Chondrocyte (in vitro differentiated cells): Measurements from ENCODE around the gene OR10G2. TPM values are rescaled to one million over a fixed set of nuclear protein-coding genes. Genes with fewer than 3 reads are reported as not detected.

Experiments
- DNase-seq: peaks from one replicate; pipeline ENCODE4 v3.0.0; 2021; ENCODE audit warnings: mixed read lengths, low spot score
- H3K27ac Mint-ChIP-seq: one replicate; pipeline ENCODE4 v1.8.0; 2021; ENCODE audit warnings: mild to moderate bottlenecking, moderate library complexity, mixed read lengths; ENCODE audit not compliant: unreplicated experiment
- H3K27me3 Mint-ChIP-seq: 2 replicates; pipeline ENCODE4 v1.8.0; 2021; ENCODE audit warnings: low read depth, mixed read lengths
- H3K36me3 Mint-ChIP-seq: 2 replicates; pipeline ENCODE4 v1.8.0; 2021; ENCODE audit warnings: low read depth, mixed read lengths
- H3K4me1 Mint-ChIP-seq: 2 replicates; pipeline ENCODE4 v1.8.0; 2021; ENCODE audit warnings: low read depth, mild to moderate bottlenecking, mixed read lengths
- H3K4me3 Mint-ChIP-seq: one replicate; pipeline ENCODE4 v1.8.0; 2021; ENCODE audit warnings: mild to moderate bottlenecking, moderate library complexity, mixed read lengths; ENCODE audit not compliant: unreplicated experiment
- H3K9me3 Mint-ChIP-seq: 2 replicates; pipeline ENCODE4 v1.8.0; 2021; ENCODE audit warnings: low read depth, mixed read lengths
- CTCF ChIP-seq: fragments of 200-600 bp; sonication (generic); IDR thresholded peaks from 2 replicates; pipeline ENCODE4 v1.5.0; 2021; ENCODE audit warnings: antibody characterized with exemption, mild to moderate bottlenecking, moderate library complexity
- total RNA-seq: library from RNA; stranded (reverse); gene quantifications from 3 replicates; pipeline ENCODE4 v1.2.1, GENCODE V29; 2021

The OR10G2 gene
- total RNA-seq, 1 donor from 2014 or later, result not detected

DNA sequence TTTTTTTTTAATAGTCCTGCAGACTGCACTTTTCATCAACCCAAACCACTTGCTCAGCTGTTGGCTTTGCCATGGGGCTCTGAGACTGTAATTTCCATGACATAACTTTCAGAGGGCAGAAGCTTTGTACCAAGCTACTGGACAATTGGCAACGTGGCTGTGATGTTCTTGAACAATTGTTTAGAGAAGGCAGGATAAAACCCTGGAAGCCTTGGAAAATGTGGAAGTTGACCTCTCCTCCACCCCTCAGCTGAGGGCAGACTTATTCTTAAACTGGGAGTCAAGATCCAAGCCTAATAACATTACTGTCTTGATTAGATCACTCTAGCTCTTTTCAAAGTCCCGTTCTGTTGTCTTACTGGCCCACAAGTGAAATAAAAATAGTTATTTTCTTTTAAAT, 36.6 kb upstream of the OR10G2 start:
- Mint-ChIP-seq H3K27me3 (no peaks in the 10 kb centered on the region), H3K27ac (no peak overlapping the region), H3K4me1 (peaks cover 8% of the 10 kb centered on the region), H3K9me3 (peaks cover 7% of the 10 kb centered on the region), H3K4me3 (no peak overlapping the region), H3K36me3 (no peaks in the 10 kb centered on the region)
- no peak for DNase-seq
- no peak for TF ChIP-seq CTCF

GRCh38 chr14:21669284-21669683, 34.5 kb upstream of the OR10G2 start:
- no peak for DNase-seq
- H3K27me3 Mint-ChIP-seq, result no peaks in the 10 kb centered on the region
- no peak overlapping the region for H3K4me3 Mint-ChIP-seq
- H3K27ac Mint-ChIP-seq, result no peak overlapping the region
- H3K4me1 Mint-ChIP-seq, result peaks cover 8% of the 10 kb centered on the region
- H3K36me3 Mint-ChIP-seq, result no peaks in the 10 kb centered on the region
- TF ChIP-seq CTCF, result no peak
- H3K9me3 Mint-ChIP-seq, result peaks cover 4% of the 10 kb centered on the region

DNA sequence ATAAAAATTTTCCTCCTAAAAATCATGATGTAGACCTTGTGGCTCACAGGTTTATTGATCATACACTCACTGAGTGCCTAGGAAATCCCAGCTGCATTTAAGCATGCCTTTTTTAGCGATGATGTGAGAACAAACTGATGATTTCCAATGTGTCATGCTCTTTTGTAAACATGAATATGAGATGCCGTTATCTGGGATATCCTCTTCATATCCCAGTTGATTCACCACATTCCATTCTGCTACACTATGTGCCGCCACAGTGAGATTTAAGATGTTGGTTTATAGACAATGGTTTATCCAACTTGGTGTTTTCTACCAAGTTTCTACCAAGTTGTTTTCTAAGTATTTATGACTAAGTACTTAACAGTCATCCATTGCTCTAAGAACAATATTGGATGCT, 33.6 kb upstream of the OR10G2 start:
- peaks cover 8% of the 10 kb centered on the region for H3K4me1 Mint-ChIP-seq
- TF ChIP-seq CTCF, result no peak
- no peaks in the 10 kb centered on the region for H3K36me3 Mint-ChIP-seq
- peak overlapping the region; percentile 18 for H3K27ac Mint-ChIP-seq
- DNase-seq, result no peak
- H3K27me3 Mint-ChIP-seq, result no peaks in the 10 kb centered on the region
- H3K9me3 Mint-ChIP-seq, result peaks cover 7% of the 10 kb centered on the region
- H3K4me3 Mint-ChIP-seq, result no peak overlapping the region

- Mint-ChIP-seq H3K4me1 (no peaks in the 10 kb centered on the region), H3K36me3 (no peaks in the 10 kb centered on the region), H3K27ac (no peak overlapping the region), H3K4me3 (no peak overlapping the region), H3K27me3 (peaks cover 7% of the 10 kb centered on the region), H3K9me3 (no peaks in the 10 kb centered on the region)
- TF ChIP-seq CTCF, result no peak
- DNase-seq, result no peak
Observed at GRCh38 chr14:21656980-21657379, 22.2 kb upstream of the OR10G2 start.

GRCh38 chr14:21654215-21654614, 19.5 kb upstream of the OR10G2 start:
- Mint-ChIP-seq H3K4me1 (no peaks in the 10 kb centered on the region), H3K27ac (no peak overlapping the region), H3K27me3 (peaks cover 11% of the 10 kb centered on the region), H3K4me3 (no peak overlapping the region), H3K36me3 (no peaks in the 10 kb centered on the region), H3K9me3 (no peaks in the 10 kb centered on the region)
- DNase-seq, result no peak
- no peak for TF ChIP-seq CTCF
